ENCODE measurements around the gene ACVRL1. TPM values are rescaled to one million over a fixed set of nuclear protein-coding genes. Genes with fewer than 3 reads are reported as not detected.
A peak's percentile ranks its signal among the peaks of the same experiment; 100 is the strongest.
"Not testable (repeated sequence)": the region's sequence is repeated elsewhere in the genome, so short reads cannot be mapped to it uniquely, and the experiment has no call there.

The ACVRL1 gene
- total and polyA plus RNA-seq, 3 experiments from 2014 or later = 0.07 TPM; not detected in 2

DNA sequence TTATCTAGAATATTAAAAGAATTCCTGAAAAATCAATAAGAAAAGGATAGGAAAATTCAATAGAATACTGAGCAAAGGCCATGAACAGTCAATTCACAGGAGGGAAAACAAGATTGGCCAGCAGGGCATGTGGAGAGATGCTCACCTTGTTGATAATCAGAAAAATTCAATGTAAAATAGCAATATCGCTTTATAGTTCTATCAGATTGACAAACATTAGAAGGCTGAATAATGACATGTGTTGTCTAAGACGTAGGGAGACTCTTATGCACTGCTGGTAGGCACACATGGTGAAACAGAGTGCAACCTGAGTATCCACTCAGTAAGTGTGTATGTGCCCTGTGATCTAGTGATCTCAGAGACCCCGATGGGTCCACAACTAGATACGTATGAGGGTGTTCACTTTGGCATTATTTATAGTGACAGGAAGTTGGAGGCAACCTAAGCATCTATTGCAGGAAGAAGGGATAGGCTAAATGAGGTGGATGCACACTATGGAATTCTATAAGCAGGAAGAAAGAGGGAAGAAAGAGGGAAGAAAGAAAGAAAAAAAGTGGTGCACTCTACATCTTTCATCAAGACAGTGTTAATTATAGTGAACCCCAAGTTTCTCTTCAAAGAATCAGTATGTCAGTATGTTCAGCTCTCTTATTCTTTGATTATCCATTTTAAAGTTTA, 23.2 kb upstream of the ACVRL1 start:
- no peaks in the 10 kb centered on the region for H3K36me3 Mint-ChIP-seq
- Histone ChIP-seq H3K36me3 (ENCODE audit: insufficient read depth, low read length) (no peaks in the 10 kb centered on the region), H3K4me1 (ENCODE audit: insufficient read depth, low read length) (peaks cover 15% of the 10 kb centered on the region), H3K4me3 (ENCODE audit: low read length) (no peak overlapping the region), H3K27ac (ENCODE audit: low read depth, low read length) (peak overlapping the region; percentile 2), H3K9me3 (ENCODE audit: low read length) (no peaks in the 10 kb centered on the region), H3K27me3 (ENCODE audit: insufficient read depth, low read length, poor library complexity, severe bottlenecking) (no peaks in the 10 kb centered on the region)
- H3K4me1 Mint-ChIP-seq = peaks cover 7 to 15% (median 9%) of the 10 kb centered on the region in 3 donors
- H3K4me3 Mint-ChIP-seq = no peak overlapping the region
- no peak for DNase-seq
- H3K9me3 Mint-ChIP-seq = peaks cover 0 to 3% (median 0%) of the 10 kb centered on the region in 5 donors
- ChIA-PET POLR2A (no interaction called here), CTCF (no interaction called here)
- H3K27ac Mint-ChIP-seq = no peak overlapping the region
- peaks cover 3 to 4% of the 10 kb centered on the region in 2 donors for H3K27me3 Mint-ChIP-seq

DNA sequence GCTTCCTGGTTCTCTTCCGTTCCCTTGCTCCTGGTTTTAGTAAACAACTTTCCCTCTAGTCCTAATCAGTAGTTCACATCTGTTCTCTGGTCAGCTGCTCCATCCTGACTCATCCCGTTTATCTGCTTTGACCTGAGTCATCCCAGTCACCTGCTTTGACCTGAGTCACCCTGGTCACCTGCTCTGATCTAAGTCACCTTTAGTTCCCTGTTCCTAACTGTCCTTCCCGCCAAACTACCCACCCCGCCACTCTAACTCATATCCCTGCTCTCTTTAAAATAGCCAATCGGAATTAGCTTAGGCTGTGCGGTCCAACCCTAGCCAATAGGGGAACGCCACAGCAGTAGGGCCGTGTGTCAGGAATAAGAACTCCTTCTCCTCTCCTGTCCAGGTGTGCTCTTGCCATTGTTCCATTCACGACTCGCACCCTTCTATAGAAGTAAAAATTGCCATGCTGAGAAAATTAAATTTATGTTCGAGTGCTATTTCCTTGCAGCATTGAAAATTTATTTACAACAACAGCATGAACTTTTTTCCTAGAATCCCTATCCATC, 22.6 kb upstream of the ACVRL1 start:
- POLR2A ChIA-PET = no interaction called here
- Mint-ChIP-seq H3K9me3 (peaks cover 0 to 3% (median 0%) of the 10 kb centered on the region in 5 donors), H3K27ac (peak overlapping the region in 1 of 8 donors; percentile 33), H3K4me1 (peaks cover 7 to 15% (median 9%) of the 10 kb centered on the region in 3 donors), H3K36me3 (no peaks in the 10 kb centered on the region), H3K27me3 (peaks cover 3 to 6% of the 10 kb centered on the region in 2 donors), H3K4me3 (no peak overlapping the region)
- no peaks in the 10 kb centered on the region for H3K36me3 ChIP-seq (ENCODE audit: insufficient read depth, low read length)
- CTCF ChIA-PET = interaction anchor here (1.7 to 2.5 kb wide), 2 partner anchors 65 to 86 kb away, joined by 4 to 7 read pairs; no protein-coding TSS in a partner anchor
- peak overlapping the region; percentile 21 for H3K27ac ChIP-seq (ENCODE audit: low read depth, low read length)
- no peak for DNase-seq
- H3K27me3 ChIP-seq (ENCODE audit: insufficient read depth, low read length, poor library complexity, severe bottlenecking) = no peaks in the 10 kb centered on the region
- no peaks in the 10 kb centered on the region for H3K9me3 ChIP-seq (ENCODE audit: low read length)
- no peak overlapping the region for H3K4me3 ChIP-seq (ENCODE audit: low read length)
- H3K4me1 ChIP-seq (ENCODE audit: insufficient read depth, low read length) = peaks cover 15% of the 10 kb centered on the region

DNA sequence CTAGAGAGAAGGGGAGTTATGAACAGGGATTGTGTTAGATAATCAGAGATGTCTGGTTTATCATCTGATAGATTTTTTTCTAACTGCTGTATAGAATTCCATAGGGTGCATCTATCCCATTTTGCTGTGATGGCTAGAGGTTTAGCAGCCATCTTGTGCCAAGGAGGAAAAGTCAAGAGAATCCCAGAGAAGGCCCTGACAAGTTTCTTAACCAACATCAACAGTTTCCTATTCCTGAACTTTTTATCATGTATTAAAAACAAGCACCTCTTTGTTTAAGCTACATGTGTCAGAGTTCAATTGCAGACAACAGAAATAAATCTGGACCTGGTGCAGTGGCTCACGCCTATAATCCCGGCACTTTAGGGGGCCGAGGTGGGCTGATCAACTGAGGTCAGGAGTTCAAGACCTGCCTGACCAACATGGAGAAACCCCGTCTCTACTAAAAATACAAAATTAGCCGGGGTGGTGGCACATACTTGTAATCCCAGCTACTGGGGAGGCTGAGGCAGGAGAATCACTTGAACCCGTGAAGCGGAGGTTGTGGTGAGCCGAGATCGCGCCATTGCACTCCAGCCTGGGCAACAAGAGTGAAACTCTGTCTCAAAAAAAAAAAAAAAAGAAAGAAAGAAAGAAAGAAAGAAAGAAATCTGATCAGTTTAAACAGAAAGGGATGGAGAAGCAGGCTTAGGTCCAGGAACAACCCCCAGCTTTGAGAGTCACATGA, 21.8 kb upstream of the ACVRL1 start:
- H3K27me3 ChIP-seq (ENCODE audit: insufficient read depth, low read length, poor library complexity, severe bottlenecking); H3K36me3 Mint-ChIP-seq; DNase-seq; H3K9me3 Mint-ChIP-seq; H3K27me3 Mint-ChIP-seq; POLR2A ChIA-PET; H3K9me3 ChIP-seq (ENCODE audit: low read length); H3K4me3 ChIP-seq (ENCODE audit: low read length); H3K36me3 ChIP-seq (ENCODE audit: insufficient read depth, low read length): not testable (repeated sequence)
- CTCF ChIA-PET = interaction anchor here (0.7 to 3.0 kb wide), 6 partner anchors 10 to 467 kb away, joined by 3 to 10 read pairs (median 6); no protein-coding TSS in a partner anchor
- Mint-ChIP-seq H3K4me1 (peaks cover 7 to 15% (median 9%) of the 10 kb centered on the region in 3 donors), H3K27ac (peak overlapping the region in 5 of 8 donors; percentile 47 to 88 (median 78)), H3K4me3 (peak overlapping the region in 4 of 7 donors; percentile 0 to 64 (median 42))
- peaks cover 15% of the 10 kb centered on the region for H3K4me1 ChIP-seq (ENCODE audit: insufficient read depth, low read length)
- peak overlapping the region; percentile 21 for H3K27ac ChIP-seq (ENCODE audit: low read depth, low read length)

GRCh38 chr12:51886021-51886710, 21.1 kb upstream of the ACVRL1 start:
- Histone ChIP-seq H3K27me3 (ENCODE audit: insufficient read depth, low read length, poor library complexity, severe bottlenecking) (no peaks in the 10 kb centered on the region), H3K27ac (ENCODE audit: low read depth, low read length) (no peak overlapping the region), H3K36me3 (ENCODE audit: insufficient read depth, low read length) (no peaks in the 10 kb centered on the region), H3K4me3 (ENCODE audit: low read length) (peak overlapping the region; percentile 25), H3K4me1 (ENCODE audit: insufficient read depth, low read length) (peaks cover 15% of the 10 kb centered on the region), H3K9me3 (ENCODE audit: low read length) (no peaks in the 10 kb centered on the region)
- Mint-ChIP-seq H3K4me1 (peaks cover 7 to 15% (median 9%) of the 10 kb centered on the region in 3 donors), H3K4me3 (peak overlapping the region in 4 of 7 donors; percentile 0 to 64 (median 42)), H3K27me3 (peaks cover 3 to 6% of the 10 kb centered on the region in 2 donors), H3K36me3 (no peaks in the 10 kb centered on the region), H3K27ac (peak overlapping the region in 7 of 8 donors; percentile 0 to 88 (median 62)), H3K9me3 (peaks cover 0 to 2% (median 0%) of the 10 kb centered on the region in 5 donors)
- ChIA-PET CTCF (interaction anchor here (0.7 to 3.0 kb wide), 6 partner anchors 11 to 466 kb away, joined by 3 to 10 read pairs (median 6); no protein-coding TSS in a partner anchor), POLR2A (no interaction called here)
- peak in 2 of 5 donors; percentile 28 to 54 for DNase-seq

DNA sequence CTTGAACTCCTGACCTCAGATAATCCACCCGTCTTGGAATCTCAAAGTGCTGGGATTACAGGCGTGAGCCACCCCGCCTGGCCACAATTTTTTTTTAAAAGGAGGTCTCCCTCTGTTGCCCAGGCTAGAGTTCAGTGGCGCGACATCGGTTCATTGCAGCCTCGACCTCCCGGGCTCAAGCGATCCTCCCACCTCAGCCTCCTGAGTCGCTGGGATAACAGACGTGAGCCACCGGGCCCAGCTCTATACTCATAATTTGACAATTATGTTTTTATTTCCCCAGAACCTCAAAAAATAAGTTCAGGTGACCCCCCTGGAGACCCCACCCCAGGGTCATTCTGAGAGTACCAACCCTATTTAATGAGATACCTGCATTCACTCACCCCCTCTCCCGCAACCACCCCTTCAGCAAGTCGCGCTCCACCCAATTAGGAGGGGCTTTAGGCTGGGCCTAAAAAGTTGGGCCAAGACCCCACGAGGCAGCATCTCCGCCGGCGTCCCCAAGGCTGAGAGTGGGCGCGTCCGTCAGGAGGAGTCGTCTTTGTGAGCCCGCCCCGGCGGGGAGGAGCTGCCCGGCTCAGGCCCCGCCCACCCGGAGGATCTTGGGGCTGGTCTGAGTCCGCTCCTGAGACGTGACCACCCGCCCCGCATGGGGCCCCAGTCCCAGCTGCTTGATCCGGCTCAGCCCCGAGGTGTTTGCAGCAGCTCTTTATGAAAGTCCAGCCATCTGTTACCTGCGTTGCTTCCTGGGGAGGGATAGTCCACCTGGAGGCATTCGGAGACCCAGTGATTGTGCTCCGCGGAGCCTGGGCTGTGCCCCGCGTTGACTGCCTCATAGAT, 19.6 kb upstream of the ACVRL1 start, which contains the start of gene ANKRD33:
ANKRD33 (plus strand) TSS at position 628 of the 840 bp plus-strand sequence; CDS start at position 712, 84 bp downstream.
- peaks cover 7 to 15% (median 9%) of the 10 kb centered on the region in 3 donors for H3K4me1 Mint-ChIP-seq
- H3K27me3 ChIP-seq (ENCODE audit: insufficient read depth, low read length, poor library complexity, severe bottlenecking) = no peaks in the 10 kb centered on the region
- no peaks in the 10 kb centered on the region for H3K9me3 Mint-ChIP-seq
- ChIA-PET POLR2A (no interaction called here), CTCF (interaction anchor here (1.0 to 3.0 kb wide), 5 partner anchors 13 to 138 kb away, joined by 3 to 10 read pairs (median 3); no protein-coding TSS in a partner anchor)
- H3K4me1 ChIP-seq (ENCODE audit: insufficient read depth, low read length) = peaks cover 15% of the 10 kb centered on the region
- H3K27ac ChIP-seq (ENCODE audit: low read depth, low read length) = no peak within 1 kb of the TSS
- no peaks in the 10 kb centered on the region for H3K36me3 ChIP-seq (ENCODE audit: insufficient read depth, low read length)
- no peaks in the 10 kb centered on the region for H3K36me3 Mint-ChIP-seq
- H3K27ac Mint-ChIP-seq = peak within 1 kb of the TSS in 1 of 8 donors; percentile 40
- peaks cover 2 to 6% of the 10 kb centered on the region in 2 donors for H3K27me3 Mint-ChIP-seq
- DNase-seq = no peak
- H3K4me3 ChIP-seq (ENCODE audit: low read length) = no peak within 1 kb of the TSS
- H3K9me3 ChIP-seq (ENCODE audit: low read length) = no peaks in the 10 kb centered on the region
- no peak within 1 kb of the TSS for H3K4me3 Mint-ChIP-seq

- H3K27ac Mint-ChIP-seq = peak overlapping the region in 1 of 8 donors; percentile 40
- CTCF ChIA-PET = interaction anchor here (1.1 to 3.0 kb wide), 3 partner anchors 13 to 105 kb away, joined by 3 to 10 read pairs (median 3); no protein-coding TSS in a partner anchor
- no peaks in the 10 kb centered on the region for H3K36me3 Mint-ChIP-seq
Measured at GRCh38 chr12:51888316-51889215, 18.7 kb upstream of the ACVRL1 start.

More at GRCh38 chr12:51888316-51889215, 18.7 kb upstream of the ACVRL1 start:
- H3K9me3 Mint-ChIP-seq = no peaks in the 10 kb centered on the region
- Histone ChIP-seq H3K27me3 (ENCODE audit: insufficient read depth, low read length, poor library complexity, severe bottlenecking) (no peaks in the 10 kb centered on the region), H3K4me3 (ENCODE audit: low read length) (no peak overlapping the region), H3K9me3 (ENCODE audit: low read length) (no peaks in the 10 kb centered on the region), H3K27ac (ENCODE audit: low read depth, low read length) (no peak overlapping the region), H3K36me3 (ENCODE audit: insufficient read depth, low read length) (no peaks in the 10 kb centered on the region), H3K4me1 (ENCODE audit: insufficient read depth, low read length) (peaks cover 15% of the 10 kb centered on the region)
- POLR2A ChIA-PET = no interaction called here
- H3K4me3 Mint-ChIP-seq = no peak overlapping the region
- H3K4me1 Mint-ChIP-seq = peaks cover 7 to 15% (median 9%) of the 10 kb centered on the region in 3 donors
- DNase-seq = no peak
- H3K27me3 Mint-ChIP-seq = peaks cover 4 to 6% of the 10 kb centered on the region in 2 donors

Data from CD8-positive, alpha-beta memory T cell (primary cell).